ENCODE measurements around the gene ZNF362. TPM values are rescaled to one million over a fixed set of nuclear protein-coding genes. Genes with fewer than 3 reads are reported as not detected.
"Not testable (repeated sequence)": the region's sequence is repeated elsewhere in the genome, so short reads cannot be mapped to it uniquely, and the experiment has no call there.

Gene ZNF362
- total RNA-seq, 1 experiment from 2014 or later = 1.2 TPM

DNA sequence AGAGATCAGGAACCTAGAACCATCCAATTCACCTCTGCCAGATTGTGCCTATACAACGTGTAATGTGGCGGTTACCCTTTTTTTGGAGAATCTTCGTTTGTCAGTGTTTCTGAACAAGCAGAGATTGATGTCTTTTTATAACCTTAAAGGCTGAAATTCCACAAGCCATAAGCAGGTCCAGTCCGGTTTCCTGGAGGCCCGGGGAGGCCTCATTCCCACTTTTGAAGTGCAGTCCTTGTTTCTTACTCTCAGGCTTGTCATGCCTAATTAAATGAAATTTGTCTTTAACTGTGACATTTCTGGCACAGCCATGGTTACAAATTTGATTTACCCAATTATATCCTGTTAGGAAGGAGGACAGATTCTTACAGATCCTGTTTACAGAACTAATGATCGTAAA, 27.8 kb downstream of the ZNF362 start:
- no peak for DNase-seq (ENCODE audit: low spot score)

DNA sequence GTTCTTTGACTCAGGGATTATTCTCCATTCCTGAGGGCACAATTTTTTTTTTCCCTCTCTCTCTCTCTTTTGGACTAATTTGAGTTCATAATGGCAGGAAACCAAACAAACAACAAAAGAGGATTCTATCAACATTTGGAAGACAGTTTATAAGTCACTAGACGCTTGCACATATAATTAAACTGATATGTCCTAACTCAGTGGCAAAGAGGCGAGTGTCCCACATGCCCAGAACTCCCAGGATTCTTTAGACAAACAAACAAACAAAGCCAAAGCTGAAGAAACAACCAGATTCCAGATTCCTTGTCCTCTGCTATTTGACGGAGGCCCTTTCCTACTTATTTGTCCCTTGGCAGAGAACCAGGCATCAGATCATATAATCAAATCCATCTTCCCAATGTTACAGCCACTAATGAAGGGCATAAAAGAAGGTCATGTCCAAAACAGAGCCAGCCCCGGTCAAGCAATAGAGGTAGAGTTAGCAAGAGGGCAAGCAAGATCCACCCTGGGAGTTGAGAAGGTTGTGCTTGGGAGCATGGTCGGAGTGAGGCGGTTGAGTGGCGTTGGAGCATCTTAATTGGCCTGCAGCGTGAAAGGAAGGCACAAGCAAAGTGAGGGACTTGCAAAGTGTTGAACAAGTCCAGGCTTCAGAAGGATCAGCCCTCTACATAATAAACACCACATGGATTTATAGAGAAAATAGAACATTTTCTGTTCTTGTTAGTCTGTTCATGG, 30.3 kb downstream of the ZNF362 start:
- DNase-seq (ENCODE audit: low spot score) = no peak

DNA sequence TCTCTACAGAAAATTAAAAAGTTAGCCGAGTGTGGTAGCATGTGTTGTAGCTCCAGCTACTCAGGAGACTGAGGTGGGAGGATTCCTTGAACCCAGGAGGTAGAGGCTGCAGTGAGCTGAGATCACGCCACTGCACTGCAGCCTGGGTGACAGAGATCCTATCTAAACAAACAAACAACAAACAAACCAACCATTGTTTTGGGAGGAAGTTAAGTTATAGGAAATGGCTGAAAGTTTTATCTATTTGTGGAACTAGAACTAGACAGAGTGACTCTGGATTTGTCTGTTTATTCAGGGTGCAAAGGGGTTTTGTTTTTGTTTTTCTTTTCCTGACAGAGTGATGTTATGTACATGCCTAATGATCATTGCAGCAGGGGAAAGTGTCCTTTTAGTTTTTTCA, 31.0 kb downstream of the ZNF362 start:
- no peak for DNase-seq (ENCODE audit: low spot score)

DNA sequence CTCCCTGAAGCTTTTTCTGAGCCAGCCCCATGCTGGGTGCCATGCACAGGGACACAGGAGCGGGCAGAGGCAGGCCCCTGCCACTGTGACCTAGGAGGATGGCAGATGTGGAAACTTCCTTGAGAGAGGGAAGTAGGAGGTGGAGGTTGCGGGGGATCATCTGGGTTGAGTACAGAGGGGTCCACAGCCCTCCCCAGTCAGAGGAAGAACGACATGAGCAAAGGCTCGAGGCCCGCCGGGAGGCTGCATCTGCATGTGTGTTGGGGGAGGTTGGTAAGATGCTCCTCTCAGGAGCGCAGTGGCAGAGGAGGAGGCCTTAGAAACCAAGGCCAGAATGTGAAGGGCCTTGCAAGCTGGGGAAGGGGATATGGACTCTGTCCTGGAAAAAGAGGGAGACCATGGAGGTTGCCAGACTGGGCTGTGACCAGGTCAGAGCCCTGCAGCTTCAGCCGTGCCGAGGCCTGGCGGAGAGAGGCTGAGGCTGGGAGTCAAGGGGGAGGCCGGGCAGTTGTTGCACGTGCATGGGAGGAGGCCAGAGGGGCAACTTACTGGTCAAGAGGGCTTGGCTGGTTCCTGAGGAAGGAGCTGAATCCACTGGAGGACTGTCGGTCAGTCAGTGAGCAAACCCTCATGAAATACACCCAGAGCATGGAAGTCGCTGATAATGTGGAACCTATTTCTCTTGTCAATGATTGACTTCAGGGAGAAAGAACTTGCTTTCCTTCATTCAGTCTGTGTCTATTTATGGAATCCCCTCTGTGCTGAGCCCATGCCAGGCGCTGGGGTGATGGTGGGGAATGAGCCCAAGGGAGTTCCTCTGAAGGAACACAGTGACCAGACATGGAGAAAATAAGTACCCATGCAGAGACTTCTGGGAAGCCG, 32.9 kb downstream of the ZNF362 start:
- no peak for DNase-seq (ENCODE audit: low spot score)

DNA sequence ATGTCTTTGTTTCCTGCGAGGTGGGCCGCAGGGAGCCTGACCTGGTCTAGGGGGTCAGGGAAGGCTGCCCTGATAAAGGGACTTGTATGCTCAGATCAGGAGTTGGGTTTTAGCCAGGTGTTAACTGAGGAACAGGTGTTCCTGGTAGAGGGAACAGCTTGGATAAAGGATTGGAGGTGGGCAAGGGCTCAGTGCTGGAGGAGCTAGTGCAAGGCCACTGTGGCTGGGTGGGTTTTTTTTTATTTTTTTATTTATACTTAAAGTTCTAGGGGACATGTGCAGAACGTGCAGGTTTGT, 33.5 kb downstream of the ZNF362 start:
- DNase-seq (ENCODE audit: low spot score) = no peak

DNA sequence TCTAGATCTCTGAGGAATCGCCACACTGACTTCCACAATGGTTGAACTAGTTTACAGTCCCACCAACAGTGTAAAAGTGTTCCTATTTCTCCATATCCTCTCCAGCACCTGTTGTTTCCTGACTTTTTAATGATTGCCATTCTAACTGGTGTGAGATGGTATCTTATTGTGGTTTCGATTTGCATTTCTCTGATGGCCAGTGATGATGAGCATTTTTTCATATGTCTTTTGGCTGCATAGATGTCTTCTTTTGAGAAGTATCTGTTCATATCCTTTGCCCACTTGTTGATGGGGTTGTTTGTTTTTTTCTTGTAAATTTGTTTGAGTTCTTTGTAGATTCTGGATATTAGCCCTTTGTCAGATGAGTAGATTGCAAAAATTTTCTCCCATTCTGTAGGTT, 34.3 kb downstream of the ZNF362 start:
- DNase-seq (ENCODE audit: low spot score) = not testable (repeated sequence)

DNA sequence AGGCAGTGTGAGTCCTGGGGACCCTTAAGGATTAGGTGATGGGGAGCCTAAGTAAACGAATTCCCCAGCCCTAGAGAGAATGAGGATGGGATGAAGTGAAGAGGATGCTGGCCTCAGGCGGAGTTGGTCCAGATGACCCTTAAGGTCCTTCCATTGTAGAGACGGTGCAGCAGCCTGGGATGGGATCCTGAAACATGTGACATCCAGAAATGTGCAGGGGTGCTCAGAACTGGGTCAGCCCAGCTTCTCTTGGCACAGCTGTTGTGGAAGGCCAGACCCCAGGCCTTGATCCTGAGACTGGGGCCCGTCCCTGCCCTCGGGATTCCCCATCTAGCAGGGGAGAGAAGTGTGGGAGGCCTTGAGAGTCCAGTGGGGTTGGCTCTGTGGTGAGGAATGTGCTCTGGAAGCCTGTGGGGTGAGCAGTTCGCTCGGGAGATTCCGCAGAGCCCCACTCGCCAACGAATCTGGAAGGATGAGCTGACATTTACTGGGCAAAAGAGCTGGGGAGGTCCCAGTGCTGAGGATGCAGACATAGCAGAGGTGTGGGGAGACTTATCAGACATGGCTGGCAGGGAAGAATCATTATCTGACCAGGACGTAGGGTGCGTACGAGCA, 36.5 kb downstream of the ZNF362 start:
- no peak for DNase-seq (ENCODE audit: low spot score)

DNA sequence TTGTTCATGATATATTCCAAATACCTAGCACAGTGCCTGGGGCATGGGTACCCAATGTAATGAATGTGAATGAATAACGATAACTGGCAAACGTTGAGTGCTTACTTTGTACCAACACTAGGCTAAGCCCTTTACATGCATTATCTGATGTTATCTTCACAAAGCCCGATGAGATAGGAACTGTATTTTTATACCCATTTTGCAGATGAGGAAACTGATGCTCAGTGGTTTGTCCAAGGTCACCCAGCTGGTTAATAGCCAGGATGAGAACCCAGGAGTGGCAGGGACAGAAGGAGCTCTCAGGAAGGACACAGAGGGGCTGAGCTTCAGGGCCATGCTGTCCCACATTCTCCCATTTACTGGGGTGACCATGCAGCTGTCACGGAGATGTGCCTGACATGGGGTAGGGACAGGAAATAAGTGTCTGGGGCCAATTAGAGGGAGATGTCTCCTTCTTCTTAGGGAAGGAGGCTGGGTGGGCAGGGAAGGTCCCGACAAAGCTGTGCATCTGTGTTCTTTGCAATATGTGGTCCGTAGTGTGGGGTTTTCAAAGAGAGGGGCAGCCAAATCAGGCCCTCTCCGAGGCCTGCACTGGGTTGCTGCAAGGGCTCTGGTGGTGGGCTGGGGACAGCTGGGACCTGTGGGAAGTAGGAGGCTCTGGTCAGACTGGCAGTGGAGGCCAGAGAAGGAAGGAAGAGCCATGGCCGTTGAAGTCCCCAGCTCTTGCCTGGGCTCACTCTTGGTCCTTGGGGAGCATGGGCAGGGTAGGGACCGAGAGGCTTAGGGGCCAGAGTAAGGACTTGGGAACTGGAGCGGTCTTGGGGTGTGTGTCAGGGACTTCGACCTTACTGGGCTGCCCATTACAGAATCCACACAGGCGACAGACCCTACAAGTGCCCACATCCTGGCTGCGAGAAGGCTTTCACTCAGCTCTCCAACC, 38.0 kb downstream of the ZNF362 start:
- no peak for DNase-seq (ENCODE audit: low spot score)

DNA sequence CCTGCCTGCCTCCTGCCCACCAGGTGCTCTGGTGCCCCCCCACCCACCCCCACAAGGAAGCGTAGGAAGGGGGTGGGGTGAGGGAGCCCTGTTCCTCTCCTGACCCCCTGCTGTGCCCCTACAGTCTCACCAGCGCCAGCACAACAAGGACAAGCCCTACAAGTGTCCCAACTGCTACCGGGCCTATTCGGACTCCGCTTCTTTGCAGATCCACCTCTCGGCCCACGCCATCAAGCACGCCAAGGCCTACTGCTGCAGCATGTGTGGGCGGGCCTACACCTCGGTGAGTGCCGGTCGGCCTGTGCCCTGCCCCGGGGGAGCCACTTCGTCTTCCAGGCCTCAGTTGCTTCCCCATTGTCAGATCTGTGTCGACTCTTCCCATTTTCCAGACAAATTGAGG, 38.7 kb downstream of the ZNF362 start:
- no peak for DNase-seq (ENCODE audit: low spot score)

DNA sequence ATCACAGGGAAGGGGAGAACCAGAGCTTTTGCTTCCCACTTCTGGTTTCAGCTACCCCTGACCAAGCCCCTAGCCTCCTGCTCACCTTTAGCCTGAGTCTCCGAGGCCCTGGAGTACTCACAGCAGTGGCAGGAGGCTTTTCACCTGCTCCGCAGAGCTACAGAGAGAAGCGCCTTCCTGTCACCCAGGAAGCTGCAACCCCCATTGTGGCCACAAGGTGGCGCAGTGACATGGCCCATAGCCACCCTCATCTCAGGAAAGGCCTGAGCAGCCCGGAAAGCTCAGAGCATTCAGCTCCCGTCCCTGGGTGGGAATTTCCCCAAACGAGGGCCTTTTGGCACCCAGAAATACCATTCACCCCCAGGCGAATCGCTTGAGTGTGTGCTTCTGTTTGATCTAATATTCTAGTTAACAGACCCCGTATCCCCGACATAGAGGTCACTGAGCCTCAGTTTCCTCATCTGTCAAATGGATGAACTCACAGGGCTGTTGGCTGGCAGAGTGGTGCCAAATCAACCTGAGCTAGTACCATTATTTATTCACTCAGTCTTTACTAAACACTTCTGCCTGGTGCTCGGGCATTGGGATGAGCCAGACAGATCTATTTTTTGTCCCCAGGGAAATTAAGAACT, 39.3 kb downstream of the ZNF362 start:
- peak; percentile 95 for DNase-seq (ENCODE audit: low spot score)

DNA sequence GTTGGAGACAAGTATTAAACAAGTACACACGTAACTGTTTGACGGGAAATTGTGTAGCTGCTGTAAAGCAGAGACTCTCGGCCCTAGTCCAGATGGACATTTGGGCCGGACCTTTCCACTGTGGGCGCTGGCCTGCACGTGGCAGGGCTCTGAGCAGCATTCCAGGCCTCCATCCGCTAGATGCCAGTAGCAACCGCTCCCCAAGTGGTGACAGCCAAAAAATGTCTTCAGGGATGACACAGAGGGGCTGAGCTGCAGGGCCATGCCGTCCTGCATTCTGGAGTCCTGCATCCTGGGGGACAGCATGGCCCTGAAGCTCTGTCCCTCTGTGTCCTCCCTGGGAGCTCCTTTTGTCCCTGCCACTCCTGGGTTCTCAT, 39.8 kb downstream of the ZNF362 start:
- no peak for DNase-seq (ENCODE audit: low spot score)

DNA sequence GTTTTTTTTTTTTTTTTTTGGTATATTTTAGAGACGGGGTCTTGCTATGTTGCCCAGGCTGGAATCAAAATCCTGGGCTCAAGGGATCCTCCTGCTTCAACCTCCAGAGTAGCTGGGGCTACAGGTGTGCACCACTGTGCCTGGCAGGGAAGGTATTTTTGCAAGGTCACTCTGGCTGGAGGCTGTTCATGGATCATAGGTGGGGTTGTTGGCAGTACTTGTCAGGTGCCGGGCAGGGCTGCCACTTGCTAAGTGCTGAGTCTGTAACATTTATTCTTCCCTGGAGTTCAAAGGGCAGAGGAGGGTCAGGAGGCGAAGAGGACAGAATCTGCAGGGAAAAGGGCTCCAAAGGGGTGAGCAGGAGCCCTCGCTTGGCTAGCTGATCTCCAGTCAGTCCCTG, 40.5 kb downstream of the ZNF362 start:
- no peak for DNase-seq (ENCODE audit: low spot score)

DNA sequence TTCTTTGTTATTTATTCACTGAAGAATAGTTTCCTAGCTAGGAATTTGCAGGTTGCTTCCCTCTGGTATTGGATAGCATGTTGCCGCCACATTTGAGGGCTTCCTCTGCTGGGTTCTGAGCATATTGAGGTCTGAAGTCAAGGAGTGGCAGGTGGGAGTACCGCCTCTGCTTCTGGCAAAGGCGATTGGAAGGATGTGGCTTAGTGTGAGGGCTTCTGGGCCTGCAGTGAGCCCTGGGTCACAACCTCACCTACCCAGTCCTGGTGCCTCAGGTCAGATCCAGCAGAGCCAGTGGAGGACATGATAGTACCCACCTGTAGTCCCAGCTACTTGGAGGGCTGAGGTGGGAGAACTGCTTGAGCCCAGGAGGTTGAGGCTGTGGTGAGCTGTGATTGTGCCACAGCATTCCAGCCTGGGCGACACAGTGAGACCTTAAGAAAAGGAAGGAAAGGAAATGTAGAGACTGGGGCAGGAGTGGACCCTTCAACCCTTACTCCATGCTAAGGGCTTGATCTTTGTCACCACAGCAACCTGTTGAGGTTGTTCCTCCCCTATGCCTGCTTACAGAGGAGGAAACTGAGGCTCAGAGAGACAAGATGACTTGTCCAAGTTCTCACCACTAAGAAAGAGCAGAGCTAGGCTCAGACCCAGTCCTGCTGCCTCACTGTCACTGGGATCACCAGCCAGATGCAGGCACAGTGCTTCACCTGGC, 41.8 kb downstream of the ZNF362 start:
- no peak for DNase-seq (ENCODE audit: low spot score)

DNA sequence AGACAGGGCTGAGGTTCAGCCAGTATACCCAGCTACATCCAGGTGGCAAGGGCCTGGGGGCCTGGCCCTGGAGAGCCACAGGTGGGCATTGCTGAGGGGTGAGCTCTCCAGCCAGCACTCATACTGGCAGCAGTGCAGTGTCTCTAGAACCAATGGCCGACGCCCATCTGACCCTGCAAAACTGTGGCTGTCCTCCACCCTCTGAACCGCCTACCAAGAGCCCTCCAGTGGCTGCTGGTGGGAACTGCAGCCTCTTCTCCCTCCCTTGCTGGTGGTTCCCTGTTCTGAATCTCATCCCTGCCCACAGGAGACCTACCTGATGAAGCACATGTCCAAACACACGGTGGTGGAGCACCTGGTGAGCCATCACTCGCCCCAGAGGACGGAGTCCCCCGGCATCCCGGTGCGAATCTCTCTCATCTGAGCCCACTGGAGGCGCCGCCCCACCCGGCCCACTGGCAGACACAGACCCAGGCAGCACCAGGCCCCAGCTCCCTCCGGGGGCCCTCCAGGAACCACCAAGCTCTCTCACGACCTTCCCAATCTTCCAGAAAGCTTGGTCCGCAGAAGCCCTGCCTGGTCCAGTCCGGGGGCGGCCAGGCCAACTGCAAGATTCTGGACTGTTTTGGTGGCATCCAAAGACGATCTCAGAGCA, 42.5 kb downstream of the ZNF362 start:
- DNase-seq (ENCODE audit: low spot score) = peak; percentile 78

DNA sequence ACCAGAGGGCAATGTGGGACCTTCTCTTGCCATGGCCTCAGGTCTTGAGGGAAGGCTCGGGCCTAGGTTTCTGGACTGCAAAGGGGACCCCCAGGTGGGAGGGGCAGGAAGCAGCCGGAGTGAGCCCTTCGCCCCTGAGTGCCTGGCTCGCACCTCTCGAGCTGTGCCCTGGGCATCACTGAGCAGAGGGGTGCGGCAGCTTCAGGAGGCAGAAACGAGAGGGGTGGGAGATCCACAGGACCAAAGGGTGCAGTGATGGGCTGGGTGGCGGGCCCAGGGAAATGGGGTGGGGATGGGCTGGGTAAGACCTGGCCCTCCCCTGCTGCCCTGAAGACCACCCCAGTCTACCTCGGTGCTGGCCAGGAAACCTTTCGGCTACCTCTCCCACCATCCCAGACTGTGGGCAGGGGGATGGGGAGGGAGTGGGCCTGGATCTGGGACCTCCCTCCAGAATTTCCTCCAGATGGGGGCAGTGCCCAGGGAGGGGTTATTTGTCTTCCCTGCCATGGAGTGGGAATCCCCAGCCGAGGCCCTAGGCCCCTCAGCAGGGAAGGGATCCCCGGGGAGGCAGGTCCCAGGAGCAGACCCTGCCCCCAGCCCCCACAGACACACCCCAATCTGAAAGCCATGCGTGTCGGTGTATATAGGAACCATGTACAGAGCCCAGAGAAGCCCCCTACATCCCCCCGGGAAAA, 43.3 kb downstream of the ZNF362 start:
- no peak for DNase-seq (ENCODE audit: low spot score)

DNA sequence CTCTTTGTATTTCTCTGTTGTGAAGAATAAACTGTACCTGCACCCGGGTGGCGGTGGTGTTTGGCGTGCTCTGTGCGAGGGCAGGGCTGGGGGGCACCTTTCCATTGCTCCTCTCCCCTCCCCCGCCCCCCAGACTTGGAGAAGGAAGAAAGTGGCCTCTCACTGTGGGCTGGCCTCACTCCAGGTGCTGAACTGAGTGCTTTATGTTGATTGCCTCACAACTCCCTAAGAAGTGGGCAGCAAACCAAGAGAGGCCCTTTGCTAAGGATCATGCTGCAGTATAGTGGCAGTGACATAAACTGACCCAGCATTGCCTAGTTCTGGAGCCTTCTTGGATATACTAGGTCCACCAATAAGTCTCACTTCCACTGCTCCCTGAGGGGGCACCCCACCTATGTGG, 44.4 kb downstream of the ZNF362 start:
- DNase-seq (ENCODE audit: low spot score) = no peak

DNA sequence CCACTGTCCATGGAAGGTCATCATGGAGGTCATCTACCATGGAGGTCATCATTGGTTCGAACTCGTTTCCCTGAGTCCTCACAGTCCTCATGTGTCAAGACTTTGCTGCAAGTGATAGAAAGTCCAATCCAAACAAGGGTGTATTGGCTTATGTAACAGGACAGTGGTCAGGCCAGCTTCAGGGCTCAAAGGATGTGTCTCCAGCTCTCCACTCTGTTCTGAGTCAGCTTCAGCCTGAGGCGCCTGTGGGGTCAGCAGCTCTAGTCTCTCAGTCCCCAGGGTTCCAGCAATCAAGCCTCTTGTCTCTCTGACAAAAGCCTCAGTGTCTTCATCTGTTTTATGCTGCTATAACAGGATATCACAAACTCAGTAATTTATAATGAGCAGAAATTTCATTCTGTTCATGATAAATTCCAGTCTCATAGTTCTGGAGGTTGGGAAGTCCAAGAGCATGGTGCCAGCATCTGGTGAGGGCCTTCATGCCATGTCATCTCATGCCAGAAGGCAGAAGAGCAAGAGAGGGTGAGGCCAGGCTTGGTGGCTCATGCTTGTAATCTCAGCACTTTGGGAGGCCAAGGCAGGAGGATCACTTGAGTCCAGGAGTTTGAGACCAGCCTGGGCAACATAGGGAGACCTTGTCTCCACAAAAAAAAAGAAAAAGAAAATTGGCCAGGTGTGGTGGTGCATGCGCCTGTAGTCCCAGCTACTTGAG, 45.1 kb downstream of the ZNF362 start:
- no peak for DNase-seq (ENCODE audit: low spot score)

DNA sequence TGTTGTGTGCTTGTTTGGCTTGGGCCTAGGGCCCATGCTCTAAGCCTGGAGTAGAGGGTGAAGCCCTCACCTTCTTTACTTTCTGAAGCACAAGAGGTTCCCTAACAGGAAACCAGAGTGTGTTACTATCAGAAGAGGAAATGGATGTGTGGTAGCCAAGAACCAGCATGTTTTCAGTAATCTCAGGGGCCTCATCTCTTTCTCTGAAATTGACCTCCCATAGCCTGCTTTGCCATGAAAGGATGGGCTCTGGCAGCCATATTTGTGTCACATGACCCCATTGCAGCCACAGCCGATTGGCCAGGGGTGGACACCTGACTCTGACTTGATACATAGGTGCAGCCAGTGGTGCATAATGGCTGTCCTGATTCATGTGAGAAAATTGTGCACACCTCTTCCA, 46.0 kb downstream of the ZNF362 start:
- DNase-seq (ENCODE audit: low spot score) = no peak

DNA sequence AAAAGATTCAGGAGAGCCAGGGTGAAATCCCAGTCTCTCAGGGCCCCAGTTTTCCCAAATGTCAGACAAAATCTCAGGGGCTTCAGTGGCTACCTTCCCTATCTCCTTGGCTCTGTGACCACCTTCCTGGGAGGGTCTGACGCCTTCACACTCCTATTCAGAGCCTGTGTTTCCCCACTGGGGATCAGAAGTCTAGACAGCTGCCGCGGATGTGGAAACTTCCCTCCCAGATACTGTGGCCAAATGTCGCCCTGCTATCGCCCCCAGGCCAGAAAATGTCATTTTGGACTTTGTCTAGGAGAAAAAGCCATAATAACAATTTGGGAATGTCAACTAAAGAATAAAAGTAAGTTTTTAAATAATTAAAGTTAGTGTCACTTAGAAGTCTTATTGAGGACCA, 48.7 kb downstream of the ZNF362 start:
- DNase-seq (ENCODE audit: low spot score) = no peak
